T1000 (cell line): ENCODE results near the gene LHFPL3.
"Not testable (repeated sequence)": the region's sequence is repeated elsewhere in the genome, so short reads cannot be mapped to it uniquely, and the experiment has no call there.

ENCODE experiments used
- DNase-seq: peaks from one replicate; lab custom pipeline; 2025; ENCODE audit warnings: mixed read lengths; lab: John Stamatoyannopoulos, UW

The LHFPL3 gene

DNA sequence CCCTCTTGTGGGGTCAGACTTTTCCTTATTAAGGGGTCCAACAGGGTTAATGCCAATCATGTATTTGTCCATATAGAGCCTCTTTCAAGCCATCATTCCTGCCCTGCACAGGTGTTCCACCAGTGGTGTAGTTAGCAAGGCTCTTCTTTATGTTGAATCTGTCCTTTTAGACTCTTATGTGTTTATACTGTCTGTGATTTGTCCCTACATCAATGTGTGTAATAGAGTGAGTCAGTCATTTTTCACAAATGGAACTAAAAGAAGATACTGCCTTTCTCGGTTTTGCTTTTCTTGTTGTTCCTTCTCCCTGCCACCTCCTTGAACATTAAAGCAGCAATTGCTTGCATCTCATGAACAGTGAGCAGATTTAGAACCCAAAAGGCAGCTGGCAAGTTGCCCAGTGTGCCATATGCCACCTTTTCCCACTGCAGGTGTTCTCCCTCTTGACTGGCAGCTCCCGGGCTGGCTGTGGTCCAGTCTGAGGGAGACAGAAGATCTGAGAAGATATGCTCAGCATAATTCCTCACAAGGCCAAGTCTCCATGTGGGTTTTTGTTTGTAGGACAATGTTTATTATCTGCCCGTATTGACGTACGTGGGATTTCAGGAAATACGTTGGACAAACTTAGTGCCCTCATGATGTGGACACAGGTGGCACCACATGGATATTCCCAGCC lies 154.1 kb downstream of the LHFPL3 start:
- no peak for DNase-seq

GRCh38 chr7:104486931-104487330 lies 158.5 kb downstream of the LHFPL3 start:
- no peak for DNase-seq

DNA sequence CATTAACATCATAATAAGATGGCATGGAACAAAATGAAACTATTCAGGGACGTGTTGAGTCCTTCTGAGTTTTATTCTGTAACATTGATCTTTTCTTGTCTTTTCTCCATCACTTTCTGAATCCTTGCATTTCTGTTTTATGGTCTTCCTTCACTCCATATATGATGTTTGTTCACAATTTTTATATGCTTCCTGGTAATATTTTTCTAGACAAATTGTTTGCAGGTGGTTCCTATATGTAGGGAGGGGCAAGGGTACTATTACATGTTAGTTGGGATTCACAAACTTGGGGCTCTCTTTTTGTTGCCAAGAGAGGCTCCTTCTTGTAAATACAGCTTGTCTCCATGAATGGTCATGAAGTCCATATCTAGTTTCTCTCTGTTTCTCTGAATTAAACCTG lies 159.2 kb downstream of the LHFPL3 start:
- DNase-seq, result no peak

- no peak for DNase-seq
Observed at GRCh38 chr7:104497379-104497967, 169.1 kb downstream of the LHFPL3 start.

DNA sequence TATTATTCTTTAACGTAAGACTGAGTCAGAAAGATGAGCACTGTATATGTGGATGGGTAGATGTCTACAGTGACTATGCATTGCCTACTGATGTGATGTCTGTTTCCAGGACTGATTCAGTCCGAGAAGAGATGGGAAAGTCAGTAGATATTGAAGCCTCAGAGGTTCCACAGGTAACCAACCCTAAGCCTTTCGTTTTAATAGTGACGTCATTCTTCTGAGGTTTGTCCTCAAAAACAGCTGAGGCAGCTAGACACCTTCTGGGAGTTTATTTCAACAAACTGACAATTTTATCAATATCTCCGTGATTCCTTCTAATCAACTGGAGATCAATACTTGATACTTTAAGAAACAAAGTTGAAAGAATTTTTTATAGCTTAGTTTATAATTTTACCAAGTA lies 171.6 kb downstream of the LHFPL3 start:
- DNase-seq, result no peak

DNA sequence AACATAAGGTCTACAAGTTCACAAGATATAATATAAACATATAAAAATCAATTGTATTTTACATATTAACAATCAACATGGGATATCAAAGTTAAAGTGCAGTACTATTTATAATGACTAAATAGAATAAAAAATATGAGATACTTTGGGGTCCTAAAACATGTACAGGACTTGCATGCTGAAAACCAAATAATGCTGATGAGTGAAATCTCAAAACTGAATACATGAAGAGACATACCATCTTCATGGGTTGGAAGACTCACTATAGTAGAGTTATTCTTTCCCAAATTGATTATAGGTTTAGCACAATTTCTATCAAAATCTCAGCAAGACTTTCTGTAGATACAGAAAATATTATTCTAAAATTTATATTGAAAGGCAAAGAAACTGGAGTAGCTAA lies 181.5 kb downstream of the LHFPL3 start:
- no peak for DNase-seq

- DNase-seq, result no peak
Observed at GRCh38 chr7:104524853-104525252, 196.4 kb downstream of the LHFPL3 start.

DNA sequence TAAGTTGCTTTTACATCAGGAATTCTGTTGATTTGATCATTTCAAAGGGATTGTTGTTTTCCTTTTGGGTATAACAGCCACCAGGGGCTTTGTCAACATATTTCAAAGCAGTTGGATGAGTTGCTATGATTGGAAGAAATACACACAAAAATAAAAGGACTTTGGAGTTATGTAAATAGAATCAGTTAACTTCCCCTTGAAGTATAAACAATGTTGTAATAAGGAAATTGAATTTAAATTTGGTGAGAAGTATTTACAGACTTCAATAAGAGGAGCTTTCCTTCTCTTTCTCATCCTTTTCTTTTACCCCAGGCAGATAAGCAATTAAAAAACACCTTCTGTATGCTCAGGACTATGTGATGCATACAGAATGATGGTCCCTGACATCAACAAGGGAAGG lies 199.7 kb downstream of the LHFPL3 start:
- no peak for DNase-seq

DNA sequence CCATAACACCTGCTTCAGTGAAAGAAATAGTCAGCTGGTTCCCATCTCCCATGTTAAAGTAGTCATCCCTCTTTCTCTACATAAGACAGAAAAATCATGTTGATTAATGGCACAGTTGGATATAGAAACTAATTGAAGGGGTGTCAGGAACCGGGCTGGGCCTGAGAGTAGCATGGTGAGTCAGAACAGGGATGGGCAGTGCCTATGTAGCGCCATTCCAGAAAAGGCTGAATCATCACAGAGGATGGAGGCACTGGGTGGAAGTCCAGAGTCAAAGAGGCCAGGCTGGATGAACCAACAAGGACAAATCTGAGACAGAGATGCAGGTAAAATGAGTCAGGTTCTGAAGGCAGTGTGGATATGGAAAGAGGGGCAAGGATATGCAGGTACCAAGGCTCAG lies 201.2 kb downstream of the LHFPL3 start:
- DNase-seq, result no peak

GRCh38 chr7:104530251-104530650 lies 201.8 kb downstream of the LHFPL3 start:
- DNase-seq, result no peak

DNA sequence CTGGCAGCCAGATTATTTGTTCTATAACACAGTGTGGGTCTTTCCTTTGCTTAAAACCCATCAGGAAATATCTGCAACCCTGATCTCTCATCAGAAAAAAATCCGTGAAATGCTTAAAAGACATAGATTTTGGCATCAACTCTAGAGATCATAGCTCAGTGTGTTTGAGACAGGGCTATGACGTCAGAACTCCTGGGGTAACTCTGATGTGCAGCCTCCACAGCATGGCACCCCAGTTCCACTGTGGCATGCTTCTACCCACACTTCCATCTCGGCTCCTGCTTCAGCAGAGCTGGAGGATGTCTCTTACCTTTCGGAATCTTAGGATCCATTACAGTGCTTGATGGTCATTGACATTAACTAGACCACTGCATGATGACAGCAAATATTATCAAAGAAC lies 205.7 kb downstream of the LHFPL3 start:
- DNase-seq, result no peak

- DNase-seq, result no peak
Observed at GRCh38 chr7:104535841-104536240, 207.4 kb downstream of the LHFPL3 start.

DNA sequence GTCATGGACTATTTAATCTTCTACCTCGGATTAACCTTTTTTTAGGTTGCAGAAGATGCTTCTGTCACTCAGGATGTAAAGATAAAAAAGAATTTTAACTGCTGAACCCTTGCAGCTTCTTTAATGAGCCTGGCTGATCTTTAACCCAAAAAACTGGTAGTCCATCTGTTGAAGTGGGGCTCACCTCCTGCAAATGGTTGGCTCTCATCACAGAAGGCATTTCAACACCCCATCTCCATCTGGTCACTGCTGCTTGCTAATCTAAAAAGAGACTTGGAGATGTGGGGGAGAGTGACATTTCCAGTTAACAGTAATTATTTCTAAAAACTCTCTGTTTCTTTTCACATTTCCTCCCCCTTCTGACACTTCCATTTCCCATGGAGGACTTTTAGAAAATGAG lies 208.6 kb downstream of the LHFPL3 start:
- DNase-seq, result no peak

DNA sequence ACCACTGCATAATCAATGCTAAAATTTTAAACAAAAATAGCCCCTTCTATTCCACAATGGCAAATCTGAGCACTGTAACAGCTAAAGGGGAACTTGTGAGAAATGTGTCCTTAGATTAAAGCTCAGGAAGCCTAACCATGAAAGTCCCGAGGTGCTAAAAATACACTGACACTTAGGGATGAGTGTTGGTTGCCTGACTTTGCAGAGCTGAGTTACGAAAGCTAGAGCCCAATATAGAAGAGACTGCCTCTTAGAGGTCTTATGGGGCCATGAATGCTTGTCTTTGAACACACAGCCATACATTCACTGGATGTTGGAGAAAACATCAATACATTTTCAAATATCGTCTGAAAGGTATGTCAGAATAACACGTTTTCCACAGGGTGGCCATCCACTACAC lies 209.7 kb downstream of the LHFPL3 start:
- no peak for DNase-seq

DNA sequence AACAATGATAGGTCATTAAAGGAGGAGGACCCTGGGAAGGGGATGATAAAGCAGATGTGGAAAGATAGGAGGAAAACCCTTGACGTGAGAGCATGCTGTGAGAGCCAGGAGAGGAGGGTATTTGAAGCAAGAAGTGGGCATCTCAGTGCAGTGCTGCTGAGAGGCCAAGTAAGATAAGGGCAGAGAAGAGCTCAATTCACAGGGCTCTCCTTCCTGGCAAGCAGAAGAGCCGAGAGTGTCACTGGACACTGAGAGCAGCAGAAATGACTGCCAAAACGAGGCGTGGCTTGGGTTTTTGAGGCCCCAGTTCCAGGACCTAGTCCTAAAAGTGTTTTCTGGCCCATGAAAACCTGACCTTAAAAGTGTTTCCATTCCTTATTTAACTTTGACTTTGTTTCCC lies 213.5 kb downstream of the LHFPL3 start:
- DNase-seq, result no peak

DNA sequence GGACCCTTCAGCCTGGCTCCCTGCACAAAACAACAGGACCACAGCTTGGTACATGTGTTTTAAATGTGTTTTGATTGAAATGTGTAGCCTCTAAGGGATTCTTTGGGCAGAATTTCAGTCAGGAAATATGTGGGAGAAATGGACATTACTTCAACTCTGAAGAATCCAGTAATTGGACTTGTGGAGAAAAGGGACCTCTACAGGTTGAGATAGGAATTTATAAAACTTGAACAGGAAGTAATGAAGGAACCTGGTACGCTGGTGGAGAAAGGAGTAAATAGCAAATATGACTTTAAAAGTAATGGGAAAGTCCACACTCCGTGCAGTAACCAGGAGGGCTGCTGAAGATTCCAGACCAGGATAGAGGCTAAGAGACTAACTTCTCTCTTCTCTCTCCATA lies 220.5 kb downstream of the LHFPL3 start:
- no peak for DNase-seq

DNA sequence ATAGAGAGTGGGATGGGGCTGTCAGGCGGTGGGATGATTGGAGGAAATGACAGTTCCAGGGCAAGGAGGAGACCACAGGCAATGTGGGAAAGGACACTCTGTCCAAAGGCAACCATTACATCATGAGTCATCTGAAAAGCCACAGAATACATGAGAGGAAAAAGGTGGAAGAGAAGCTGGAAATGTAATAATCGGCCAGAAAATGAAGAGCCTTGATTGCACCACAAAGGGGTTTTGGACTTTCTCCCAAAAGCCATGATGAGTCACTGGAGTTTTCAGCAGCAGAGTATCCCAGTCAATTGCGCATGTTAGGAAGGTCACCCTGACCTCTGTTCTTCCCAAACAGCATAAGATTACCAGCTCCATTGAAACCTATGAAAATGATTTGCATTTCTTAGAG lies 222.0 kb downstream of the LHFPL3 start:
- DNase-seq, result peak; percentile 17

DNA sequence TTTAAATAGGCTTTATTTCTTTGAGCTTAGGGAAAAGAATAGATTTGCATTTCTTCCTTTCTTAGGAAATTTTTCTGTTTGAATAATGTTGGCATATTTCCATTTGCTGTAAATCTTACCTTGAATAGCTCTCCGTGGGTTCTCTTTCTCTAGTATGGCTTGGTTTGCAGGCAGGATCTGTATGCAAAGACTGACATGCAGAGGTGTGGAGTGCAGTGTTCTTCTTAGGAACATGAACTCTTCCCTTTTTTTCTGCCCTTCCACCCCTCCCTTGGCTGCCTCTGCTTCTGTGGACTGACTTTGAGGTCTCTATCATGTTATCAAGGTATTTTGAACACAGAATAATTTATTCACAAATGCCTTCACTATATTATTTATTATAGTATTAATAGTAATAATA lies 222.8 kb downstream of the LHFPL3 start:
- DNase-seq, result no peak

DNA sequence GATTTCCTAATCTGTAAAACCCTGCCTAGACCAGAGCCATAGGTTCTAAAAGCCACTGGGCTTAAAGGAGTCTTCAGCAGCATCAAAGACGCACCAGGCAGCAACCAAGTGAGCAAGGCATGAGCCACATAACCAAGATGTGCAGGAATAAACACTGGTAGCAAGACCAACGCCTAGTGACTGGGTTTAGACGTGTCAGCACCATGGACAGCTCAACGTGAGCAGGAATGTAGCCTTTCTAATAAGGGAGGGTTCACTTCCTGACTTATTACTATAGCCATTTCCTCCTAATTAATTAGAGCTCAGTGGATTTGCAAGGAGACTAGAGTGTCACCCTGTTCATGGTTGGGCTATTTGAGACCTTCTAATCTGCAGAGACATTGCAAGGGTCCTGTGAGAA lies 223.7 kb downstream of the LHFPL3 start:
- DNase-seq, result peak; percentile 66

DNA sequence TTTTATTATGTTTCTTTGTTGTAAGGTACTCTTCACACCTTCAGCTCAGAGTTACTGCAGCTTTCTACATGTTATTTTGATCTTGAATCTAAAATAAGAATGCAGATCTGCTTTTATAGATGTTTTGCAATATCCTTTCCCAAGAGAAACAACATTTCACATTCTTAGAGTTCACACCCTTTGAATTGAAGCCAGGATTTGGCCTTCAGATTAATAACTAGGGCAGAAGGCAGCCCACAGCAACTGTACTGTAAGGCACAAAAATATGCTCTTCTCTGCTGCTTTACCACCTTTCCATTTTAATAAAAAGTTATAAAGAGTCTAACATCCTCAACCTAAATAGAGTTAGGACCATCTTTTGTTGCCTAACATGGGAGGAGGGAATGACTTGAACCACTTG lies 224.7 kb downstream of the LHFPL3 start:
- no peak for DNase-seq

DNA sequence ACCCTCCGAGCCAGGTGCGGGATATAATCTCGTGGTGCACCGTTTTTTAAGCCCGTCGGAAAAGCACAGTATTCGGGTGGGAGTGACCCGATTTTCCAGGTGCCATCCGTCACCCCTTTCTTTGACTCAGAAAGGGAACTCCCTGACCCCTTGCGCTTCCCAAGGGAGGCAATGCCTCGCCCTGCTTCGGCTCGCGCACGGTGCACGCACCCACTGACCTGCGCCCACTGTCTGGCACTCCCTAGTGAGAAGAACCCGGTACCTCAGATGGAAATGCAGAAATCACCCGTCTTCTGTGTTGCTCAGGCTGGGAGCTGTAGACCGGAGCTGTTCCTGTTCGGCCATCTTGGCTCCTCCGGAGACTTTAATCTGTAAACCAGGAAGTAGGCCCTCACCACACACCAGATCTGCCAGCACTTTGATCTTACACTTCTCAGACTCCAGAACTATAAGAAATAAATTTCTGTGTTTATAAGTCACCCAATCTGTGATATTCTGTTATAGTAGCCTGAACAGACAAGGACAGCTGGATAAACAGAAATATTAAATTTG lies 235.0 kb downstream of the LHFPL3 start:
- not testable (repeated sequence) for DNase-seq

GRCh38 chr7:104569751-104570150 lies 241.3 kb downstream of the LHFPL3 start:
- DNase-seq, result no peak

- DNase-seq, result no peak
Observed at GRCh38 chr7:104572554-104572953, 244.2 kb downstream of the LHFPL3 start.

GRCh38 chr7:104584620-104585019 lies 256.2 kb downstream of the LHFPL3 start:
- DNase-seq, result no peak
